GM19240 (cell line): ENCODE results near the gene HDC.

Experiments used
- DNase-seq: peaks from one replicate; pipeline ENCODE4 v3.0.0; 2011; ENCODE audit warnings: low spot score; ENCODE audit not compliant: insufficient read length

The HDC gene

DNA sequence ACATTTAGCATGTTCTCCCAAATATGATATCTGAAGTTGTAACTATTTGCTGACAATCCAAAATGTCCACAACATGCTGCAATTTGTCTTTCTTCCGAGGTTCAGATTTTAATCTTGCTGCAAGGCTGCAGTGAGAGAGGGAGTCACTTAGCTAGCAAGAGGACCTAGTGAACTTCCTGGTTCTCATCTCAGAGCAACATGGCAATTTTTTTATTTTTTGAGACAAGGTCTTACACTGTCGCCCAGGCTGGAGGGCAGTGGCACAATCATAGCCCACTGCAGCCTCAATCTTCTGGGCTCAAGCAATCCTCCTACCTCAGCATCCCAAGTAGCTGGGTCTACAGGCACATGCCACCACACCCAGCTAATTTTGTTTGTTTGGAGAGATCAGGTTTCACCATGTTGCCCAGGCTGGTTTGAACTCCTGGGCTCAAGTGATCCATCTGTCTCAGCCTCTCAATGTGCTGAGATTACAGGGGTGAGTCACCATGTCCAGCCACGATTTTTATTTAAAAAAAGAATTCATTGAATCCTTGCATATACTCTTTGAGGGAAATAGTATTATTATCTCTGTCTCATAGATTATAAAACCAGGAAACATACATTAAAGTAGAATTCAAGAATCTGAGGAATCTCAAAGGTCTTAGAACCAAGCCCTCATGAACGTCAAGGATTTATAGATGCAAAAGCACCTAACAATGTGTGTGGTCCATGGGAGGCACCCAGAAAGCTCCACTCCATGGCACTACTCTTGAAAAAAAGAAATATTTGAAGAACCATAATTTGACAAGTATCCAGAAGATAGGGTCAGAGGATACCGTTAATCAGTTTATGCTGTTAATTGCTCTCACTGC lies 9.1 kb downstream of the HDC start:
- DNase-seq, result no peak

- DNase-seq, result no peak
Measured at GRCh38 chr15:50252556-50252955, 13.0 kb downstream of the HDC start.

GRCh38 chr15:50251638-50252182 lies 13.8 kb downstream of the HDC start:
- DNase-seq, result no peak

- no peak for DNase-seq
Measured at GRCh38 chr15:50250760-50251394, 14.6 kb downstream of the HDC start.

DNA sequence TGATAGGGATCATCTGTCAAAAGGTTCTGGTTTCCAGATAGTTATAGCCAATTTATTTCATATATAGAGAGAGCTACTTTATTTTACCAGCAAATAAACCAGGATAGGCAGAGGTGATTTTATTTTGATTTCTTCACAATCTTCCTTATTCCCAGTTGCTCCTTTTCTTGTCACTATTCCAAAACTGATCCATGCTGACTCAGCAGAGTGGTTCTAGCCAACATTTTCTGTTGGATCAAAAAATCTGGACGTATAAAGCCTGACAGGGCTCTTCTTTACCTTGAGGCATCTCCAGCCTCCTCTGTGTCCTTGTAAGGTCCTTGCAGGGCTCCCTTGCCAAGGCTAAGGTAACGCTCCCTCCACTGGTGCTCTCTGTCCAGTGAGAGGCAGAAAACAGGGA lies 15.8 kb downstream of the HDC start:
- no peak for DNase-seq

- DNase-seq, result no peak
Measured at GRCh38 chr15:50248994-50249582, 16.4 kb downstream of the HDC start.

DNA sequence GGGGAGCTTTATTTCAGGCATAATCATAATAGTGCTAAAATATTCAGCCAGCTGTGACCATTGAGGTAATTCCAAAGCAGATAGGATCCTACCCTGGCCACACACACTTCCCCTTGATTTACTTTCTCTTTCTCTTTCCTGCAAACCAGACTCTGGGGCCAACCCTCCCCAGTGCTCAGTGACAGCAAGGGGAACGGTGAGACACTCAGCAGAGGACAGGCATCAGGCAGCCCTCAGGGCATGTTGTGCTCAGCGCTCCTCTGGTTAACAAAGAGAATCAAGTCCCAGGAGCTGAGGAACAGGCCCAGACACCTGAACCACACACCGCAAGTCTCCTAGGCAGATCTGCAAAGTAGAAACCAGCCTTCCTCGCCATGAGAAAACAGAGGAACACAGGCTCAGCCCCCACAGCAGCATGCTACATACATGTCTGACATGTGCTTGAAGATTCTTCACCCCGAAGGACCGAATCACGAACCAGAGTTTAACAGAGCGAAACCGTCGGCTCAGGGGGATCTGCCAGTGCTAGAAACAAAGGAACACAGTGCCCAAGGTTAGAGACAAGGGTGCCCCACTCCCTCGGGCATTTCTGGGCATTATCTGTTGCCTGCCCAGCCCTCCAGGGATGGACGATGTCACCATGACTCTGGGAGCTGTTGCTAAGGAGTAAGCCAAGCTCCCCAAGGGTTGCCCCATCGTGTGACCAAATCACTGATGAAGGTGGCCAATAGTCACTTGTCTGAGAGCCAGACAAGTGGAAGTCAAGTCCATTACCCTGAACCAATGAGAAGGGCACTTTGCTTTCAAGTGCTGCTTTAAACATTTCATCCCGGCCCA lies 17.5 kb downstream of the HDC start:
- DNase-seq, result peak; percentile 59

- no peak for DNase-seq
Measured at GRCh38 chr15:50246631-50247030, 18.9 kb downstream of the HDC start.

- DNase-seq, result no peak
Measured at GRCh38 chr15:50244959-50245624, 20.4 kb downstream of the HDC start.

DNA sequence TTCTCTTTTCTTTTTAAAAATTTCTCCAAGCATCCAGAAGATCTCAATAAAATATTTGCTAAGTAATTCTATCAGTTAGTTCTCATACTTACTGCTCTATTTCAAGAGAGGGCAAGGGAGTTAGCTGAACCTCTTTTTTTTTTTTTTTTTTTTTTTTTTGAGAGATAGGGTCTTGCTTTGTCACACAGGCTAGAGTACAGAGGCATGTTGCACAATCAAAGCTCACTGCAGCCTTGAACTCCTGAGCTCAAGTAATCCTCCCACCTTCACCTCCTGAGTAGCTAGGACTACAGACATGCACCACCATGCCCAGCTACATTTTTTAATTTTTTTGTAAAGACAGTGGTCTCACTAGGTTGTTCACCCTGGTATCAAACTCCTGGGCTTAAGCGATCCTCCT lies 21.4 kb downstream of the HDC start:
- DNase-seq, result no peak

GRCh38 chr15:50241684-50242450 lies 23.7 kb downstream of the HDC start:
- no peak for DNase-seq

DNA sequence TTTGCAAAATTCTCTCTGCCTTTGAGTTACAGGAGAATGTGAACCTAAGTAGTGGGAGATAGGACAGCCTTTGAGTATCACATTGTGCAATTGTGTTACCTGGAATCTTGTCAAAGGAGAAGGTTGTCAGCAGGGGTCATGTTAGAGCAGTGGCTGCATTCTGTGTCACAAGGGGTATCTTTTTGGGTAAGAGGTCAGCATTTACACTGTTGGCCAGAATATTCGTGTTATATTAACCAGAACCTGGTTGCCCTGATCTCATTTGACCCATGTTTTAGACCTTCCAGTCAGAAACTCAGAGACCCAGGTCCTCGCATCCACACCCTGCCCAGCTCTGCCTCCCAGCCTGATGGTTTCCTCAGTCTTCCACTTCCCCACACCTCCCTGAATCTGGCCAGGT lies 27.3 kb downstream of the HDC start:
- no peak for DNase-seq

- DNase-seq, result no peak
Measured at GRCh38 chr15:50236433-50236832, 29.1 kb downstream of the HDC start.

DNA sequence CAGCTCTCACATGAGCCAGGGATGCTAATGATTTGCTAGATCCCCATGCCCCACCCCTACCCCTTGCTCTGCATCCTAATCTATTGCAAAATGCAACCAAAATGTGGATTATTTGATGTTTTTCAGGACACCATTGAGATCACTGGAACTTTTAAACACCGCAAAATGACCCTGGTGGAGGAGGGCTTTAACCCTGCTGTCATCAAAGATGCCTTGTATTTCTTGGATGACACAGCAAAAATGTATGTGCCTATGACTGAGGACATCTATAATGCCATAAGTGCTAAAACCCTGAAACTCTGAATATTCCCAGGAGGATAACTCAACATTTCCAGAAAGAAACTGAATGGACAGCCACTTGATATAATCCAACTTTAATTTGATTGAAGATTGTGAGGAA lies 29.7 kb downstream of the HDC start:
- no peak for DNase-seq

GRCh38 chr15:50234764-50235163 lies 30.8 kb downstream of the HDC start:
- DNase-seq, result no peak

GRCh38 chr15:50233192-50233736 lies 32.3 kb downstream of the HDC start:
- no peak for DNase-seq

DNA sequence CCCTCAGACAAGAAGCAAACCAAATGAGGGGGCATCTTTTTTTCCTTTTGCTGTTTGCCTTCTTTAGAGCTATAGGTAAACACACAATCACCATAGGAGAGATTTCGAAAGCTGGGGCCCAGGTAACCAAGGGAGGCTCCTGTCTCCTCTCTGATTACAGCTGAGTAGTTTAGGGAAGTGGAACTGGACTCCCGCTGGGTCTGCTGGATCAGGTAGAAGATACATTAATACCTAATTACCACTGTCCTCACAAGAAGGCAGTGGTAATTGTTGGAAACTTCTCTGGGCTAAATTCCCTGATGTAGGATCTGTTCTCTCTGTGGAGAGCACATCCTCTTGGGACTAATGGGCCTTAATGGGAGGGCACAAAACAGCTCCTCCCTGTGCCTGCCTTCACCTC lies 32.7 kb downstream of the HDC start:
- no peak for DNase-seq

GRCh38 chr15:50231761-50232160 lies 33.8 kb downstream of the HDC start:
- DNase-seq, result no peak

DNA sequence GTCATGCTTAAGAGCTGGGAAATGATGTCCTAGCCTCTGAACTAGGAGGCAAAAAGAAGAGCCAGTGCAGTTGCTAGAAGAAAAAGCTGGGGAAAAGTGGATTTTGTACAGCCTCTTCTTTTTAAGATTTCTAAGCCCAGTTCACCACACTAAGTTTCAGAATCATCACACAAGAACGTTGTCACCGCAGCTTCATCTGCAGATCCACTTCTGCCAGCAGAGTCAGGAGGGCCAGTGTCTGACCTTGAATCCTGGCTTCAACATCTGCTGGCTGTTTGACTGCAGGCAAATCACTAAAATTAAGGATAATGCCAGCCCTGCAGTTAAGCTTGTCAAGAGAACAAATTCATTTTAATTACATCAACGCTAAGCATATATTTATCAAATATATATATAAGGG lies 36.2 kb downstream of the HDC start:
- DNase-seq, result no peak

GRCh38 chr15:50228866-50229265 lies 36.7 kb downstream of the HDC start:
- DNase-seq, result no peak
